DMS 273 (cell line): ENCODE measurements around the gene CDS2.

Experiments used
- DNase-seq: peaks from one replicate; lab custom pipeline; 2025; ENCODE audit not compliant: unreplicated experiment; lab: John Stamatoyannopoulos, UW

CDS2 gene

DNA sequence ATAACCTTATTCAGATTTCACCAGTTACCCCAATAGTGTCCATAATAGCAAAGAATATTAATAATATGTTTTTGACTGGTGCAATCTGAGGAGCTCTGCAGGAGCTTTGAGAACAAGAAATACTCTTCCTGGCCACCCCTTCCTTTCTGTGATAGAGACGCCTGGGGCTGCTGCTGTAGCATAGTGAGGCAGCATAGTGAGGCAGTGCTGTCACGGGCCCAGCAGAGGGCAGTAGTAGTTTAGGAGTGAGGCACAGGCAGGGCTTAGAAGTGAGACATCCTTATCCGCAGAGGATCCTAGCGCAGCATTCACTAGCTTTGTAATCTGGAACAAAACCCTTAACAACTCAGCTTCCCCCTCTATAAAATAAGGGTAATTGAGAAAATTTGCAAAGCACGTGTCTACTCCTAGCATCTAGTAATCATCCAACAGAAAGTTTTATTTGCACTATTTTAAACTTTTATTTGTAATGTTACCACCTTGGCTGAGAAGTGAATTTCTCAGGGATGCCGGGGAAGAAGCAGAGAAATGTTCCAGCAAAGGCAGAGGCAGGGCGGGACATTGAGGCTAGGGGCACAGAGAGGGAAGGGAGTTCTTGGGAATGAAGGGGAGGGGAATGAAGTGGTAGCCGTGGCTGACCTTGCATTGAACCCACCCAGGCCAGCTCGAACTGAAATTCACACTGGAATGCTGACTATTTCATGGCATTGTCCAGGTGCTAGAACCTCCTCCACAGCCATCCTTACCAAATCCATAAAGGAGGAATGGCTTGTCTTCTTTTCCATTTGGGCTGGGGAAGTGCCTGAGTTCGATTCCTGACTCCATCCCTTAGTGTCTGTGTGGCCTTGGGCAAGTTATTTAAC lies 78.8 kb downstream of the CDS2 start:
- peak; percentile 82 for DNase-seq

DNA sequence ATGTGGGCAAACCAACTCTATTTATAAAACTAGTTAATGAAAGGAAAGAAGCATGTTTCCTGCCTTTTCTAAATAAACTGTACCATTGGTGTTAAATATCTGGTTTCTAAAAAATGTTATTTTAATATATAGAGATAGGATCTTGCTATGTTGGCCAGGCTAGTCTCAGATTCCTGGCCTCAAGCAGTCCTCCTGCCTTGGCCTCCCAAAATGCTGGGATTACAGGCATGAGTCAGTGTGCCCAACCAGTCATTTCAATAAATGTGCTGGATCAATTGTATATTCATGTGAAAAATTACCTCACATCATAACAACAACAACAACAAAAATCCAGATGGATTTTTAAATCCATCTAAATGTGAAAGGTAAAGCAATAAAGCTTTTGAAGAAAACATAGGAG lies 80.3 kb downstream of the CDS2 start:
- no peak for DNase-seq

DNA sequence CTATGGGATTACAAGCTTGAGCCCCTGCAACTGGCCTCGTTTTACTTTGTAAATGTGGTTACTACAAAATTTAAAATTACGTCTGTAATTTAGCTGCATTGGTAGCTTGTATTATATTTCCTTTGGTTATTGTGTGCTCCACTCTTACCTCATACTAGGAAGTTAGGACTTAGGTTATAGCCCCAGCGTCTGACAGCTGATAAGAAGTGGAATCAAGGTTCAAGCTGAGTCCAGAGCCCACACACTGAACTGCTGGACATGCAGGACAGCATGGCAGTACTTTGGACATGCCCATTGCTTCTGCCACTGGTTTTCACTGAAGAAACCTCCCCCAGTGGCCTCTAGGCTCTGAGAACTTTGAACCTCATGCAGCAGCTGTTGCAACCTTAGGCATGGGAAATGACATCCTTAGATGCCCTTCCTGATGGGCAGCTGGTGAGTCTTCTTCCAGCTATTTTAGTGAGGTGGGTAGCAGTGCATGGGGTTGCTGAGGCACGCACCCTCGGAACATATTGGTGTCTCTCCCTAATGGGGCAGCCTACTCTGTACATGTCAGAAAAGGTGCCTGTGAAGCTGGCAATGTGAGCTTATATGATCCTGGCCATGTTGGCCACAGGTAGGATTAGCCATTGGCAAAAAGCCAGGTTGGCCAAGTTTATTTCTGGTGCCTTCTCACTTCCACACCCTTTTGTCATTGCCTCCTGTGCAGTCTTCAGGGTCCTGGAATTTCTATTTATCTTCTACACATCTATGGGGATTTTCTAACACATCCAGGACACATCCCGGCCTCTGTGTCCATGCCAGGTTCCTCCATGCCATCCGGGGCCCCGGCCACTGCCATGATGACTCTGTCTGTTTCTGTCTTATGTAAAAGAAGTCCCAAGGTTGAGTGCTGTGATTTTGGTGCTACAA lies 85.3 kb downstream of the CDS2 start:
- no peak for DNase-seq

DNA sequence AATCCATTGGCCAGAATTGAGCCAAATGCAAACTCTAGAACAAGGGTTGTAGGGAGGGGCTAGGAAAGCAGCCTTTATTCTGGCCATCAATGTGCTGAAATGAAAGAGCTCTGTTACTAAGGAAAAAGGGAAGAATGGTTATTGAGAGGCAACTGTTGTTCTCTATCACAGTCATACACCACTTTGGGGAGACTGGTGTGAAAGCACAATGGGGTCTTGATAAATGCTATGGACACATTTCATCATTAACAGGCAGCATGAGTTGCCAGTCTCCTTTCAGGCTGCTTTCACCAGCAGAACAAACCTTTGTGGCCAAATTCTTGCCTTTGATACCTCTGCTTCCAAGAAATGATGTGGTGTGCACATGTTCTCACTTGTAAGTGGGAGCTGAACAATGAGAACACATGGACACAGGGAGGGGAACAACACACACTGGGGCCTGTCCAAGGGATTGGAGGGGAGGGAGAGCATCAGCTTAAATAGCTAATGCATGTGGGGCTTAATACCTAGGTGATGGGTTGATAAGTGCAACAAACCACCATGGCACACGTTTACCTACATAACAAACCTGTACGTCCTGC lies 86.2 kb downstream of the CDS2 start:
- DNase-seq, result no peak

DNA sequence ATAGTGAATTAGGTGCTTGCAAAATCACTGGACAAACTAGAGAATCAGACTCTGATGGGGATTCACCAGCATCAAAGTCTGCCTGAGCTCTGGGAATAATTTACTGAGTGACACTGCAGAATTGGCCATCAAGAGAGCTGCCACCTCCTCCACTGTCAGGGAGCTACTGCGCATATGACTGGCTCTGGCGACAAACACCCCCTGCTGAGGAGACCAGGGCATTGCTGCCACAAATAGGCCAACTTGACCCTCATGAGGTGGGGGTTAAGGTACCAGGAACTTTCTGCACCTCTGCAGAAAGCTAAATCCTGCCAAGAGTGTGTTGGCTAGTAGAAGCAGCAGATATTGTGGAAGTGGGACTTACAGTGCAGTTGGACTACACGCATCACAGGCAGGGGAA lies 88.0 kb downstream of the CDS2 start:
- DNase-seq, result no peak

DNA sequence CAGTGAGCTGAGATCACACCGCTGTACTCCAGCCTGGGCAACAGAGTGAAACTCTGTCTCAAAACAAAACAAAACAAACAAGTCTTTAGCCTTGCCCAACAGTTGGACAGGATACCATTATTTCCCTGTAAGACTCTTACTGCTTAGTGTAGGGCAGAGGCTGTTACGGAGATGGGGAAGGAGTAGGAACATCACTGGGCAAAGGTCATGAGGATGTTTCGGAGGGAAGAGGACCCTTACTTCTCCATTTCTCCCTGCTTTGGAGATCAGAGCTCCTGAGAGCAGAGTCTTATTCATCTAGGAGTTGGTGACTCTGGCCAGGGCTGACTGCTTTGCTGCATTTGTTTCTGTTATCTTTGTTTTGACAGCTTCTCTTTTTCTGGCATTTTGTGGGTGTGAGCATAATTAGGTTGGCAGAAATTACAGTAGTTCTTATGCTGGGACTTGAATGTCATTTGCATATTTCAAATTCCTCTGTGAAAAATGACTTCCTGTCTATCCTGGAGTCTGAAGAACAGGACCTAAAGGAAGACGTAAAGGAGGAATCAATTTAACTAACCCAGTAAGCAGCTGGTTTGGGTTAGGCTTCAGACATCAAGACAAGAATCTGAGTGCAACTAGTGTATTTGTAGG lies 89.0 kb downstream of the CDS2 start:
- no peak for DNase-seq

DNA sequence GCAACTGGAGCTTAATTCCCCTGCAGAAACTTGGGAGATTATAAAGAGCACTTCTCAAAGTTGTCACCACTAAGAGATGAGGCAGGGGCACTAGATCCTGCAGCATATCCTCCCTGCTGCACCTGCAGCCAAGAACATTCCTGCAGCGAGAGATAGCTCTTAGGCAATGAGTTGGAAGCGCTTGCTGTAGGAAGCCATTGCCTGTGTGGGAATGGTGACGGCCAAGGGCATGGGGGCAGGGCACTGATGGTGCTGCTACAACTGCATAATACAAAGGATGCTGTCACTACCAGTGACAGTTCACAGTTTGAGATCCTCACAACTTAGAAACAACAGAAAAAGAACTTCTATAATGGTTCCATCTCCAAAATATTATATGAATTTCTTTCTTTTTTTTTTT lies 89.9 kb downstream of the CDS2 start:
- DNase-seq, result no peak

DNA sequence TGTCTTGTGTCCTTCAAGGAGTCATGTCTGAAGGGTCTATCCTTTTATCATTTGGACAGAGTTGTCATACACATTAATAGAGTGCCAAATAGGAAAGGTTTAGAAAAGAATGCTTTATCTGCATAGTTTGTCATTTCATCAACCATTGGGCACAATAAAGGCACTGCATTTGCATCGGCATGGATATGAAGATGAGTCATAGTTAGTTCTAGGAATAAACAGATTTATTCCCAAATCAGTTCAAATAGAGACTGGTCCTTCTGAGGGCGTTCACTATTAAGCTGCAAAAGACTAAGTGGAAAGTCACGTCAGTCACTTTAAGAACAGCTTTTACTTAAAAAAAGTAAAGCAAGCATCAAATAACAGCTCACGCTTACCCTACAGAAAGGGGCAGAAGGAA lies 90.8 kb downstream of the CDS2 start:
- DNase-seq, result no peak

DNA sequence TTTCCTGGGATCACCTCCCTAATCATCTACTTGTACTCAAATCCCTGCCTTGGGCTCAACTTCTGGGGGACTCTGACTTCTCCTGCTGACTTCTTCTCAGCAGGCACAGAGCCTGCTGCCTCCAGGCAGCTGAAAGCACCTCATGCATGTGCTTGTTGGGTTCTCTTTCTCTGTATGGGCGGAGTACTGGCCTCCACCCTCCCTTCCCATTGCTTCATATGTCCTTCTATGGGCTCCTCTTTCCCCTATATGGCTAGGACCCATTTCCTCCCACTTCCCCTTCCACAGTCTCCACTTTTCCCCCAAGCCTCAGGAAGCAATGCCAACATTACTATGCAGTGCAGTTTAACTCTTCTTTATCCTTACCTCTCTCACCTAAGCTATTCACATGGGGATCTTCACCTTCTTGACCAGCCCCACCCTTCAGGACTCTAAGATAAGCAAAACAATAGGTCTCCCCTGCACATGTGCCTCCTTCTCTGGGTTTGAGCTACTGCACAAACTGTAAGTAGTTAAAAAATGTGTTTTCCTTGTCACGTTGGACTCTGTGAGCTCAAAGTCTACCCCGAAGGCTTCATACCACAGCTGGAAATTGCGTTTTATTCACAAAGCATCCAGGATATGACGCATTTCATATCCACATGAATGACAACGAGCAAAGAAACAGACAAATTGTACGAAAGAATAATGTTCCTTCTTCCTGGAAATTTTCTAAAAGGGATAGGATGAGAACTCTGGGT lies 93.7 kb downstream of the CDS2 start:
- DNase-seq, result no peak

DNA sequence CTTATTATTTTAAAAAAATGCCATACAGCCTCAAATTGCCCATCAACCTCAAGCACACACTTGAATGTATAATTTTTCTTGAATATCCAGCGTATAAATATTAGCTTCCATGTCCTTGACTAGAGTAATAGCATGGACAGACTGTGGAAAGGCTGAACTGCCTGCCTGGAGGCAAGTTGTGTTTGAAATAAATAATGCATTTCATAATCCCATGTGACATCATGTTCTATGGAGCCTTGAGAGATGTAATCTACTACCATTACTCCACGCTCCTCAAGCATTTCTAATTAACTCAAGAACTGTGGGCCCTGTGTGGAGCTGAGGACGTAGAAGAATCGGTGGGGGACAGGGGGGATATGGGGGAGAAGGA lies 94.2 kb downstream of the CDS2 start:
- no peak for DNase-seq

DNA sequence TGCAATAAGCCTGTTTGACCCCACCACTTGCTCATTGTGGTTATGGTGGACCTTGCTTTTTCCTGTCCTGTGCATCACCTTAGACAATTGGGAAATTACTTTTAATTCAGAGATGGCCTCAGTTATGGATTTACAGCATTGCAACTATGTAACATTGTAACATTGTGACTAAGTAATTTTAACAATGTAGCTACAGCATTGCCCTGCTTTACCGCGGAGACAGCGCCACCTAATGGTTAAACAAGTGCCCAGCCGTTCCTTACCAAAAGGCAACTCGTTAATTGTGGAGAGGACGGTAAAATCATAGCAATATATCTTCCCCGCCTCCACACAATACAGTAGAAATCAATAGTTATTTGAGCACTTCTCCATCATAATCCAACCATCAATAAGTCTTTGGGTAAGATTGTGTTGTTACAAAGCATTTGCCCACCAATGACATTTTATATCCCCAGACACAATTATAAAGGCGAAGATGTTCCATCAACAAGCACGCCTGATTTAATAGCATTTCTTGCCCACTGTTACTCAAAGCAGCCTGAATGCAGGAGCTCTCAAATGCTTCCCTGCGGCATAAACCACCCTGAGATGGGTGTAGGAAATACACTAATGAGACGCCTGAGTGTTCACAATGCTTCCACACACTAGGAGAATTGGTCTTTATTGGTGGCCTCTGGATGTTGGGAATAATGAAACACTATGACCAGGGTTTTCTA lies 96.3 kb downstream of the CDS2 start:
- DNase-seq, result peak; percentile 77

DNA sequence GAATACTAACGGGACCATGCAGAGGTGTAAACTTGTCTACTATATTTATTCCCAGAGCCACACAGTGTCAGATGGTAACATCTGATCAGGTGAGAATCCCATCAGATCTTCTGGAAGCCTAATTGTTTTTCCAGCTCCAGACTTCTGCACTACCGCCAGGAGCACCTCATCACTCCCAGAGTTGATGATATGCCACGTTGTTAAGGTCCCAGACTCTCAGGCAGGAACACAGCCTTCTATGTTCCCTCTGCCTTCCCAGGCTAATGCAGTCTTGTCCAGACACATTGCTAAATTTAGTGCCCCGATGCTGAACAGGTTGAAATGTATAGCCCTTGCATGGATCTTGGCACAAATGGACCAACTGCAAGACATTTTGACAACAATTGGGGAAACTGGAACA lies 103.7 kb downstream of the CDS2 start:
- DNase-seq, result no peak

DNA sequence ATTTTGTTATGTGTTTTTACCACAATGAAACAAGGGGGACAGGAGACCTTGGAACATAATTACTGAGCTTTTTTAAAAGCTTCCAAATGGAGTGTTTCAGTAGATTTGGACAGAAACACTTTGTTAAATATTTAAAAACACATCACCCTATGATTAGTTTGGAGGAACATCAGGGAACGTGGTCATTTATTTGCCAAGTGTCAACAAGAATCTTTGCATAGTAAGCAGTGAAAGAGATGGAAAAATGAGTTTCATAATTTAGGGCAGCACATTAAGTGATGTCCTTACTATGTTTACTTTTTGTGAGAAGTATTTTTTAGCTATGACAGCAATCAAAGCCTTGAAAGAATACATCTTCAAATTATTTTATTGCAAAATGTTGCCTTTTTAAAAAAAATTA lies 107.3 kb downstream of the CDS2 start:
- DNase-seq, result no peak

DNA sequence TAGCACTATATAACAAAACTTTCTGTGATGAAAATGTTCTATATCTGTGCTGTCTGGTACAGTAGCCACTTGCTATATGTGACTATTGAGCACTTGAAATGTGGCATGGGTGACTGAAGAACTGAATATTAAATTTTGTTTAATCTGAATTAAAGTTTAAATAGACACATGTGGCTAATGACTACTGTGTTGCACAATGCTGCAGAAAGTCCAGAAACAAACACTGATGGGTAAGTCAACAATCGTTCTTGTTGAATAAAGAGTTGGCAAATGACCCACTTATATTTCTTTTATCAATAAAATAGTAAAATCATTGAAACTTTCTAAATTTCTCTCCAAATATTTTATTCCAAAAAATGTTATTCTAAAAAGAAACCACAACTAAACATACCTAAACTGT lies 108.2 kb downstream of the CDS2 start:
- DNase-seq, result no peak
